NCI-H2227 treated with DMSO at 0.1 percent for 48 hours (cell line): Measurements from ENCODE around the gene FAM78A.

Experiments used
- DNase-seq: peaks from one replicate; lab custom pipeline; 2025; lab: John Stamatoyannopoulos, UW

FAM78A gene, protein sequence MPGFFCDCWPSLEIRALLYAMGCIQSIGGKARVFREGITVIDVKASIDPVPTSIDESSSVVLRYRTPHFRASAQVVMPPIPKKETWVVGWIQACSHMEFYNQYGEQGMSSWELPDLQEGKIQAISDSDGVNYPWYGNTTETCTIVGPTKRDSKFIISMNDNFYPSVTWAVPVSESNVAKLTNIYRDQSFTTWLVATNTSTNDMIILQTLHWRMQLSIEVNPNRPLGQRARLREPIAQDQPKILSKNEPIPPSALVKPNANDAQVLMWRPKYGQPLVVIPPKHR

DNA sequence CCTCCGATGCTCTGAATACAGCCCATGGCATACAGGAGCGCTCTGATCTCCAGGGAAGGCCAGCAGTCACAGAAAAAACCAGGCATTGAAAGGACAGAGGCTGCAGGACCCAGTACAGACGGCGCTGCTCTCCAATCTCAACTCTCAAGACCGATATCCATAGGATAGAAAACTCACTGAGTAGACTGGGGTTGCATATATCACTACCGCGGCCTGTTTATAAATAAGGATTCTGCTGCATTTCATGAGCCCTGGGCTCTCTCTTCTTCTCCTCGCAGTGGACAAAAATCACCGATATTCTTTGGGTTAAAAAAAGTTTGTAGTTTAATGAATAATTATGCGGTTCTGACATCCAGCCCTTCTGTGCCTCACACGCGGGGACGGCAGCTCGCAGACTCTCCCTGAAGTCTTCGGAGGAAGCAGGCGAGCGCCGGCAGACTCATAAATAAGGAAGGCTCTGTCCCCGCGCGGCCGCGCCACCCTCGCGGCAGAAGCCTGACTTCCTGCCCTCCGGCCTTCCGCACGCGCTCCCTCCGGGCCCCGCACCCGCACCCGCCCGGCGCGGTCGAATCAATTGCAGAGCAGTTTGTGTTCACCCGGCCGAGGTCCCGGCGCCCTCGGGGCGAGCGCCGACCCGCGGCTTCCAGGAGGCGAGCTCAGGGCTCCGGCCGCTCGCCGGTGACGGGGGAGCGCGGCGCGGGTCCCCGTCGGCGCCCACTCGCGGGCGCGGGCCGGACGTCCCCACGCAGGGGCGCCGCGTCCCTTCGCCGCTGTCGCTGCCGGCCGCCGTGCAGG, at the start of gene FAM78A:
TSS of gene FAM78A (minus strand) at position 417 of the 795 bp plus-strand sequence. CDS start at position 86, 331 bp downstream.
- no peak for DNase-seq

DNA sequence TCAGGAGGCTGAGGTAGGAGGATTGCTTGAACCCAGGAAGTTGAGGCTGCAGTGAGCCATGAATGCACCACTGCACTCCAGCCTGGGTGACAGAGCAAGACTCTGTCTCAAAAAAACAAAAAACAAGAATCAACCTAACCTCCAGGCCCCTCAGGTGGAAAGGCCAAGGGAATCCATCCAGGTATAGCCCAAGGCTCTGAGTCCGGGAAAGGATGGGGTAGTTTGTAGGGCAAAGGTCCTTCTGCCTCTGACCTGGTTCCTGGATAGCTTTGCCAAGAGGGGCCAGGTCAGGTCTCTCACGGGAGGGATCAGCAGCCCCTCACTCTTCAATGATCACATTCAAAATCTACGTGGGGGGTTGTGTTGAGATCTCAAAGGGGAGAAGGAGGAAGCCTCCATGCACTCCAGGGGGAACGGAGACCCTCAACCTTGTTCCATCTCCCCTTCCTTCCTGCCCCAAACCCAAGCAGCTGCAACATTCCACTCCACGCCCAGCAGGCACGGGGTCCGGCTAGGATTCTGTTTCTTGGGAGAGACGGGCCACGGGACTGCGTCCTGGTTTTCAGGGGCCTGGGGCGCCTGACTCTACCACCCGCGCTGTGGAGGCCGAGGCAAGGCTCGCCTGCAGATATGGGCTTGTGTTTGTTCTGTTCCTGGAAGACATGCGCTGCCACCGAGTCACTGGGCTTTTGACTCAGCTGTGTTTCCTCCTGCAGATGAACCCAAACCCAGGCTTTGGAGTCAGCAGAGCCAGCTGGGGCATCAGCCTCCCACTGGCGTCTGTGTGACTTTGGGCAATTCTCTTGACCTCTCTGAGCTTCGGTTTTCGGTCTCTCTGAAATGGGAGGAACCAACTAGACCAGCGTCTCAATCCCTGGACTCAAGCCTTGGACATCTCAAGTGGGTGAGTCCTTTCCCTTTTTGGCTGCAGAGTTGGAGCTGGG, 48.7 kb upstream of the FAM78A start:
- DNase-seq, result no peak

DNA sequence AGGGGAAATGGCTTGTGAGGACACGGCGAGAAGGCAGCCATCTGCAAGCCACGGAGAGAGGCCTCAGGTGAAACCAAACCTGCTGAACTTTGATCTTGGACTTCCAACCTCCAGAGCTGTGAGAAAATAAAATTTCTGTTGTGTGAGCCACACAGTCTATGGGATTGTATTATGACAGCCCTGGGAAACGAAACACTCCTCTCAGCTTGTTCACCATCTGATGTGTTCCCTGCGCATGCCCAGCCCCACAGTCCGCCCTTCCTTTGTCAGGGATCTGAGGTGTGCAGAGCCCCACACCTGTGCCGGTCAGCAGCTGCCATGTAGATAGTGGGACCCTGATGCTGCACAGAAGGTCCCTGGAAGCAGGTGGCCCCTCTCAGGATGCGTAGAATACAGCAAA, 47.3 kb upstream of the FAM78A start:
- DNase-seq, result no peak

DNA sequence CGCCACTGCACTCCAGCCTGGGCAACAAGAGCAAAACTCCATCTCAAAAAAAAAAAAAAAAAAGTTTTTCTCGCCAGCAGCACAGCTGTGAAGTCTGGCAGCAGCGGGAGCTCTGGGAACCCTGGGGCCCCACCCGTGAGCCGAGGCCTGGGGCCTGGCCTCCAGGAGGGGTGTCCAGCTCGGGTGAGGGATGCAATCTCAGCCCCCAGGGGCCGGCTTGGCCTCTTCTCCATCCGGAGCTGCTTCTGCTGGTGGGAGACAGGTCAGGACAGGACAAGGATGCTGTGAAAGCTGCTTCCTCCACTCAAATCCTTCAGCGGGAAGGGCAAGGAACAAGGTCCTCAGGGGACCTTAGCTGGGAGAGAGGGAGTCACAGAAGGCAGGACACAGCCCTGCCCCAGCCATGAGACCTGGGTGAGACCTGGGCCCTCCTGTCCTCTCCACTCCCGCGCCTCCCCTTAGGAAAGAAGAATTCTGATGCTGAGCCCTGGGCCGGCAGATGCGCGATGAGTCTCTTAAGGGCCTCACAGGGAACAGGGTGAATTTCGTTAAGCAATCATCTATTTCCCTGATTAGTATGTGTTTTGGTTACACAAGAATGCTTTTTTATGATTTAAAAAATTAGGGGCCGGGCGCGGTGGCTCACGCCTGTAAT, 43.8 kb upstream of the FAM78A start:
- no peak for DNase-seq

DNA sequence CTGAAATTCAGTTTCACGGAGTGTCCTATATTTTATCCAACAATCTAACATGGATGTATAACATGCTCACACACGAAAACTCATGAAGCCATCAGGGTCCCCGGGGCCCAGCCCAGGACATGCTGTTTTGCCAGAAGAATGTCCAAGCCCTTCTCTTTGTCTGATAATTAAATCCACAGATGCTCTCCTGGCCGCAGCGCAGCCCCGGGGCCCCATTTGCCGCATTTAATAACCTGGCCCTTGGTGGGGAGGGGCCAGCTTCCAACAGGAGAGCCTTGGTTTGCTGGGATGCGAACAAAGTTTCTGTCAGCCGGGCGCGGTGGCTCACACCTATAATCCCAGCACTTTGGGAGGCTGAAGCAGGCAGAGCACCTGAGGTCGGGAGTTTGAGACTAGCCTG, 43.2 kb upstream of the FAM78A start:
- no peak for DNase-seq

DNA sequence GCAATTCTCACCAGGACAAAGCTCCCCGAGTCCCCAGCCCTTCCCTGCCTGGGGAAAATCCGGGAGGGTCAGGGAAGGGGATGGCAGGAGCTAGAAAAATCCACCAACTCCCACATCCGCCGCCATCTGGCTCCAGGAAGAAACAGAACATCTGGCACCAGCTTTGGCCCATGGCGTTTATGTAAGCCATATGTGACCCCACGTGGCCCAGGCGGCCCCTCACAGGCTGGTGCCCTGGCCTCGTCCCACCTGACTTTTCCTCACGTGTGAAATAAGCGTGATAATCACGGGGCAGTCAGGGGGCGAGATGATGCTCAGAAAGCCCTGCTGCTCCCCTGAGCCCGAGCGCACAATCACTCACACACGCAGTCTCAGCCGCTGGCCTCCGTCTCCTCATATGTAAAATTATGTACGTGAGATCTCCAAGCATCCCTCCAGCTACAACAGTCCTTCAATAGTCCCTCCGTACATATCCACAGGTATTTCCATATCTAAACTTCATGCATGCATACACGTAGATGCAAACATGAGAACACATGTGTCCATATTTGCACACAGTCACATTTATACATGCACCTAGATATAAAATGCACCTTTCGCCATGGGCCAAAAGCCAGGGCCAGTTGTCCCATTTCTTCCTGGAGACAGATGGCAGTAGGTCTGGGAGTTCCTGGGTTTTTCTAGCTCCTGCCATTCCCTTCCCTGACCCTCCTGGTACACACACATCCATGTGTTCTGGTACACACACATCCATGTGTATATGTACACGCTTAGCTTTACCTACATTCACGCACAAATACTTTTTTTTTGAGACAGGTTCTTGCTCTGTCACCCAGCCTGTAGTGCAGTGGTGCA, 42.1 kb upstream of the FAM78A start:
- no peak for DNase-seq

DNA sequence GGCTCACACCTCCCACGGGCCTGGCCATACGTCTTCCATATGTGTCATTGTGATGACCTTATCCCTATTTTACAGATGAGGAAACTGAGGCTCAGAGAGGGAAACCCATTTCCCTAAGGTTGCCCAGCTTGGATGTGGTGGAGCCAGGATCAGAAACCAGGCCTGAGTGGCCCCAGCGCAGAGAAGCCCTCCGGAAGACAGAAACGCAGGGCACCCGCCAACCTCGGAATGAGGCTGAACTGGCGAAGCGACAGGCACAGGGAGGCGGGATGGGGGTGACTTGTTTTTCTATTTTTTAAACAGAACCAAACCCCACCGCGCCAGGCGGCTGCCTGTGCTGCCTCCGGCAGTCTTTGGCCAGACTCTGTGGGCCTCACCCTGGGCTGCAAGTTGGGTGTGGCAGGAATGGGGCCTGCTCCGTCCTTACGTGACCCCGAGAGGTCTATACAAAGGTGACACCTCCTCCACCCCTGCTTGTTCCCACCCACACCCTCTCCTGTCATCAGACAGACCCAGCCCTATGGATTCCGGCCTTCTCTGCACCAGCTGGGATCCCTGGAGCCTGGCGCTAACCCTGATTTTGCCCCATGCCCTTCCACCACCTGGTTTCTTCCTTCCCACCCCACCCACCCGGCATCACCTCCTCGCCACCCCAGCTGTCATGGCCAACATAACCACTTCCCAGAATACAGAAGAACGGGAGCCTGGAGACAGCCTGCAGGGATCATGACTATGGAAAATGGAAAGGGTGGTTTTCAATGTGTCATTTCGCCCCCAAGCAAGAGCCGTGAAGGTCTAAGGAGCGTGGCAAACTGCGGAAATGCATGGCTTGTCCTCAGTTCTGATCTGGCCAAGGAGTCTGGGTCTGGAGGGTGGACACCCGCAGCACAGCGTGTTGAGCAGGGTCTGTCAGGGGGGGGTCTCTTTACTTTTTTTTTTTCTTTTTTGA, 36.8 kb upstream of the FAM78A start:
- no peak for DNase-seq

DNA sequence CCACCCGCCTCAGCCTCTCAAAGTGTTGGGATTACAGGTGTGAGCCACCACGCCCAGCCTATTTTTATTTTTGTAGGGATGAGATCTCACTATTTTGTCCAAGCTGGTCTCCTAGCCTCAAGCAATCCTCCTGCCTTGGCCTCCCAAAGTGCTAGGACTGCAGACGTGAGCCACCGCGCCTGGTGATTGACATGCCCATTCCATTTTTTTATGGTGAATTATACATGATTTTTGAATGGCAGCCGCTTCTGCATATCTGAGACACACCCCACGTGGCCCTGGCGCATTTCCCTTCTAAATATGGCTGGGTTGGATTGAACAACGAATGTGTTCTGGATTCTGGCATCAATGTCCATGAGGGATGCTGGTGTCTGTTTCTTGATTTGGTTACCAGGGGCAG, 35.9 kb upstream of the FAM78A start:
- no peak for DNase-seq

DNA sequence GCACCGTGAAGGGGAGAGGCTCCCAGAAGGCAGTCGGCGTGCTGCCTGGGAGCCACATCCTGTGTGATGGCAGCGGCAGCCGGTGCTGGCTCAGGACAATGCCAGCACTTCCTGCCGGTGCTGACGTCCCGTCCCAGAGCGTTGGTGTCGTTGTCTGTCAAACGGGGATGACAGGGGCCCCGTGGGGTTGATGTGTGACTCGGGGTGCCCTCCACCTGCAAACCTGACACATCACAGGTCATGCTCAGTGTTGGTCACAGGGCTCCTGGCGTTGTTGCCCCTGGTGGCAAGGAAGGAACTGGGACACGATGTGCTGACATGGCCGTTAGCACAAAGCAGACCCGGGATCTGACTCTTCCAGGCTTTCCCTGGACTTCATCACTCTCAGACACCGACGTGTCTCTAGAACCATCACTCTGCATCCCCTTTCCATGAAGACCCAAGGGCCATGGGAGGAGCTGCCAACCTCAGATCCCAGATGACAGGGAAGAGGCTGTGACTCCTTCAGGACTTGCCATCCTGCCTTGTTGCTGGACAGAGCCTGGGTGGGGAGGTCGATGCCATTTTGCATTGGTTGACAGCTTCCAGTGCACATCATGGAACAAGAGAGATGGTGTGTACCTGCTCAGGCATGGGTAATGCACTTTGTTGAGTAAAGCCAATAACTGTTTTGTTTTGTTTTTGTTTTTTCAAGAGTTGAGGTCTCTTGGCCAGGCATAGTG, 34.7 kb upstream of the FAM78A start:
- no peak for DNase-seq

DNA sequence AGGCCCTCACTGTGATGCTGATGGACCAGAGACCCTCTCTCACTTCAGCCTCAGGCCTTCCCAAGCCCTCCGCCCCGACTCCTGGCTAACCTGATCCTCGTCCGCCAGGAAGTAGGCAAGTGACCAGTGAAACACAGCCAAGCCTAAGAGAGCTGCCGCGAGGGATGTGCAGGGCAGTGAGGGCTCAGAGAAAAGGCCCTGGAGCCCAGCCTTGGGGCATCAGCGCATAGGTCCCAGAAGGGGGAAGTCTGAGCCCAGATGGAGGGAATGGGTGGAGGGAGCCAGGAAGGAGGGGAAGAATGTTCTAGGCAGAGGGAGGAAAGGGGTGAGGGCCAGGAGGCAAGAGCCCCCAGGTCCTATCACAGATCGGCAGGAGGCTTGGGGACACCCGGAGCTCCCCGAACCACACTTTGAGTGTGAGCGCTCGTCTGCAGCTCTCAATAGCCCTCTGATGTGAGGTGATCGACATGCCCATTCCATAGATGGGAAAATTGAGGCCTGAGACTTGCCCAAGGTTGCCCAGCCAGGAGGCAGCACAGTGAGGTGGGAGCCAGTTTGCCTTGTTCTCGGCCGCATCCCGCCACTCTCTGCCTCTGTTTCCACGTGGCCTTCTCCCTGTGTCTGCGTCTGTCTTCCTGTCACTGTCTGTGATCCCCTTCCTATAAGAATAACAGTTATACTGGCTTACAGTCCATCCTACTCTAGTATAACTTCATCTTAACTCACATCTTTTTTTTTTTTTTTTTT, 33.4 kb upstream of the FAM78A start:
- DNase-seq, result no peak

DNA sequence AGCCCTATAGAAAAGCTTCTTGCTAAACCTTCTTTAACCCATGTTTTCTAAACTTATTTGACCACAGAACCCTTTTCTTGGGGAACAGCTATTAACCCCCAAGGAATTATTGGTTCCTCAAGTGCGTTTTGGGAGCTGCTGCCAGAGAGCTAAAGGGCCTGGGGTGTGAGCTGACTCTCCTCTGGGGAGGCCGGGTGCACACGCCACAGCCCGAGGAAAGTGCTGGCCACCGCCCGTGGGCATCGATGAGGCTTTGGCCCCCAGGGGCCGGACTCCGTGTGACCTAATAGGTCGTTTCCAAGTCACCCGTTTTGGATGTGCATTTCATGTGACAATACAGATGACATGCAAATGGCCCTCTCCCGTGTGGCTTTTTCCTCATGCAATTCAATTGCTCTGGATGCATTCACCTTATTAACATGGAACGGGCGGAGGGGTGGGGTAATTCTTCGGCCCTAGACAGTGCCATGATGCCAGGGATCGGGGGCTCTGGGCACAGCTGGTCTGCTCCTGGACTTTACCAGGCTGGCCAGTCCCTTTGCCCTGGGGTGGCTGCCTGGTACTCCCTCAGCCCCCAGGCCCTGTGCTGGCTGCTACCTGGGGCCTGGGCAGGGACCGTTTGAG, 32.7 kb upstream of the FAM78A start:
- DNase-seq, result no peak

DNA sequence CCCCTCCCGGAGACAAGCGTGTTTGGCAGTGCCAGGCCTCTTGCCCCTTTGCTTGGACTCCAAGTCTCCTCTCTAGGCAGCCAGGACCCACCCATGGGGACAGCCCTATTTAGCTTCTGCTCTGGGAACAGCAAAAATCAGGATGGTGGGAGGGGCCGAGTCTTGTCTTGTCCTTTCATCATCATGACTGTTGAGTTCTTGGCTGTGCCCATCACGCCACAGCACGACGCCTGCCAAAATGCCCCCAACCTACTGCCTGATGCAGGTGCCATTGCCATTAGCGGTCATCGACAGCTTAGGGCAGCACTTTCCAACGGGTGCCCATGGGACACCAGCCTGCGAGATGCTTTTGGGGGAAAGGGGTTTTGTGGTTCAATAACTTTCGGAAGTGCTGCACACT, 32.1 kb upstream of the FAM78A start:
- no peak for DNase-seq

DNA sequence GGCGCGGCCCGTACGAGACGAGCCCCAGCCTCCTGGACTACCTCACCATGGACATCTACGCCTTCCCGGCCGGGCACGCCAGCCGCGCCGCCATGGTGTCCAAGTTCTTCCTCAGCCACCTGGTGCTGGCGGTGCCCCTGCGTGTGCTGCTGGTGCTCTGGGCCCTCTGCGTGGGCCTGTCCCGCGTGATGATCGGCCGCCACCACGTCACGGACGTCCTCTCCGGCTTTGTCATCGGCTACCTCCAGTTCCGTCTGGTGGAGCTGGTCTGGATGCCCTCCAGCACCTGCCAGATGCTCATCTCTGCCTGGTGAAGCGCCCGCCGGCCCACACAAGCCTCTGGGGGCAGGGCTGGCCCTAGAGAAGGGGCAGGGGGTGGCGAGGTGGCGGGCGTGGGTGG, 31.7 kb upstream of the FAM78A start:
- no peak for DNase-seq

DNA sequence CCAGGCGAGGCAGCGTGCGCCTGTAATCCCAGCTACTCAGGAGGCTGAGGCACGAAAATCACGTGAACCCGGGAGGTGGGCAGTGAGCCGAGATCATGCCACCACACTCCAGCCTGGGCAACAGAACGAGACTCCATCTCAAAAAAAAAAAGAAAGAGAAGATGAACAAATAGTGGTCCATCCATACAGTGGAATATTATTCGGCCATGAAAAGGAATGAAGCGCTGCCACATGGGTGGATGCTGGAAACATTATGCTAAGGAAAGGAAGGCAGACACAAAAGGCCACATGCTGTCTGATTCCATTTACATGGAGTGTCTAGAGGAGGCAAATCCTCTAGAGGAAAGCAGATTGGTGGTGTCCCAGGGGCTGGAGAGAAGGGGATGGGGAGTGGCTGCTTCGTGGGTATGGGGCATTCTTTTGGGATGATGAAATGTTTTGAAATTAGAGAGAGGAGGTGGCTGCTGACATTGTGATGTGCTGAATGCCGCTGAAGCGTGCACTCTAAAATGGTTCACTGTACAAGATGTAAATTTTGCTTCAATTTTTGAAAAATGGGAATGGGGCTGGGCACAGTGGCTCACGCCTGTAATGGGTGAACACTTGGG, 30.2 kb upstream of the FAM78A start:
- DNase-seq, result no peak

DNA sequence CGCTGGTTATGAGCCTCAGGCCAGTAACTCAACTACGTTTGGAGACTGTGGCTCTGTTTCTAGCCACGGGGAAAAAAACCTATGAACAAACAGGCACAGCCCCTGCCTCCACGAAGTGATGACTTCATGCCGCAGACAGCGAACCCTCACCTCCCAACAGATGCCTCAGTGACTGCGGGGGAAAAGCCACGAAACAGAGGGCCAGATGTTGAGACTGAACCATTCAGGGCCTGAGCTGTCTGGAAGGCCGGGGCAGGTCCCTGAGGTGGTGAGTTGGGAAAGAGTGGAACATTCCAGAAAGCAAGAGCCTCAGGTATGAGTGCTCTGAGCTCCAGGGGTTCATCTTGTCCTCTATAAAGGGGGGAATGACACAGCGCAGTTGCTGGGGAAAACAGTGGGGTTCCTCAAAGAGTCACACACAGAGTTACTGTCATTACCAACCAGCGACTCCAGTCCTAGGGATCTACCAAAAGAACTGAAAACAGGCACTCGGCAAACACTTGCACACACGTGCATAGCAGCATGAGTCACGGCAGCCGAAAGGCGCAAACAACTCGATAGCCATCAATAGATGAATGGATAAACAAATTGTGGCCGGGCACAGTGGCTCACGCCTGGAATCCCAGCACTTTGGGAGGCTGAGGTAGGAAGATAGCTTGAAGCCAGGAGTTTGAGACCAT, 28.5 kb upstream of the FAM78A start:
- DNase-seq, result no peak

DNA sequence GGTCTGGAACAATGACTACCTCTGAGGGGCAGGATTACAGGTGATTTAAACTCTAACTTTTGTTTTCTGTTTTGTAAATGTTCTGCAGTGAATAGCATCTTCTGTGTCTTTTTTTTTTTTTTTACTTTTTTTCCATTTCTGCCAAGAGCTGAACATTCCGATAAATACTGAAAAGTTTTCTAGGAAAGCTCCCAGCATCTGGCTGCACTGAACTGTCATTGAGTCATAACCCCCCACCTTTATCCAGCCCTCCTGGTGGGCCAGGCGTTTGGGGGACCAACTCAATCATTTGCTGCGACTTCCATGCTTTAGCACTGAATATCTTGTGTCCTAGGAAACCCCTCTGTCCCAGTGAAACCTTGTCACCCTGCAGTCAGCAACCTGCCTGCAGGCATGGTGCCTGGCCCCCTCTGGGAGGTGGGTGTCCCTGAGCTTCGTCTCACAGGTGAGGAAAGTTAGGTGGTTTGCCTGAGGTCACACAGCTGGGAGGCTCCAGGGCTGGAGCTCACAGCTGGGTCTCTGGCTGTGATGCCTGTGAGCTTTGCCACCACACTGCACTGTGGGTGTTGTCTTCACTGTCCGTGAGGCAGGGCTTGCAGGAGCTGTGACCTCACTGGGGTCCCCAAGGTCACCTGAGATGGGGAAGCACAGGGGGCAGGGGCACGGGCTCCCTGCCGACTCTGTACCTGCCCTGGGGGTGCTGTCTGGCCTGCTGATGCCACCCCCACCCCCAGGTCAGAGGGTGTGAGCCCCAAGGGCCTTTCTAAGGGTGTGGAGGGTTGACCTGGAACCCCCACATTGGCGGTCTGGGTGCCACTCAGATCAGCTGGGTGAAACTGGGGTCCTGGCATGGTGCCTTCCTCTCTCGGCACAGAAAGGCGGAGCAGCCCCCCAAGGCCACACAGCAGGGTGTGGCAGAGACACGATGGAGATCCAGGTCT, 27.3 kb upstream of the FAM78A start:
- no peak for DNase-seq
